Head of caudate nucleus (tissue), 42 donors: Measurements from ENCODE around the gene ADAT3.

Experiments used
- DNase-seq, 42 donors: peaks; one replicate each; pipeline versions ENCODE4 v3.0.0 to v3.0.0-alpha.2; 2020 to 2021; ENCODE audit warnings: mixed read lengths in 7 of 42
- intact Hi-C: fragments of 100-400 bp; cut with DNase I; formaldehyde crosslinking; loops from one replicate; pipeline ENCODE4 v1.15.0; 2022

ADAT3 gene

DNA sequence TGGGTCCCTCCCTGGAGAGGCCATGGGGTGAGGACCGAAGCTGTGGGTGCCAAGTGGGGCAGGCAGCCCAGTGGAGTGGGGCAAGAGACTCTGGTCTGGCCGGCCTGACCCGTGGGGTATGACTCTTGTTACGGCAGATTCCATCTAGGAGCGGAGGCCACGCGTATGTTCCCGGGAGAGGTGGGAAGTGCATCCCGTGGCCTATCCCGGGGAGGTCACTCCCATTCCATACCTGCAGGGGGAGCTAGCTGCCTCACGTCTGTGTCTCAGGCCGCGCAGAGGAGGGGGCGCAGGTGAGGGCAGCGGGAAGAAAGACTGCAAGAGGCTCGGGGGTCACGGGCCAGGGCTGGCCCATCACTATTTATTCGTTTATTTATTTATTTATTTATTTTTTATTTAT is 40.7 kb downstream of the ADAT3 start:
- DNase-seq, result peak in 27 of 42 donors; percentile 20 to 77 (median 51)
- intact Hi-C loops, result no loop called here

DNA sequence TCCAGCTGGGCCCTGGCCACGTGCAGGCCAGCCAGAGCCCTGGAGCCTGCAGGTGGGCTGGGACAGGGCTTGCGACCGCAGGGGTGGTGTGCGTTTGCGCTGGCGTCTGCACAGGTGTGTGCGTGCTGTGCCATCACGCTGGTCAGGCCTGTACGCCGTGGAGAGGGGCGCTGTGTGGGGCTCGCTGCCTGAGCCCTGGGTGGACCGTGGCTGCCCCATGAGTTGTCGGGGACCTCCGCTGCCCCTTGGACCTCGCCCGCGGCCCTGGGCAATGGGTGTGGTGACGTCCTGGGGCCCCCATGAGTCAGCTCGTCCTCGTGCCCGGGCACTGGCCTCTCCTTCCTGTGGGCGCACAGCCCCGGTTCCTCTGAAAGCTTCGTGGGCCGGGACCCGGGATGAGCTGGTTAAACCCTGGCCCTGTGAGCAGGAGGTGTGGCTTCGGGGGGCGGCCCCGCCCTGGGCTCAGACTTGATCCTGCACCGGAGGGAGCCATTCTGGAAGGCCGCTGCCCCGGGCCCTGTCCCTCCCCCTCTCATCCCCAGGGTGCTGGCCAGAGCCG is 42.5 kb downstream of the ADAT3 start:
- intact Hi-C loops, result no loop called here
- no peak for DNase-seq

DNA sequence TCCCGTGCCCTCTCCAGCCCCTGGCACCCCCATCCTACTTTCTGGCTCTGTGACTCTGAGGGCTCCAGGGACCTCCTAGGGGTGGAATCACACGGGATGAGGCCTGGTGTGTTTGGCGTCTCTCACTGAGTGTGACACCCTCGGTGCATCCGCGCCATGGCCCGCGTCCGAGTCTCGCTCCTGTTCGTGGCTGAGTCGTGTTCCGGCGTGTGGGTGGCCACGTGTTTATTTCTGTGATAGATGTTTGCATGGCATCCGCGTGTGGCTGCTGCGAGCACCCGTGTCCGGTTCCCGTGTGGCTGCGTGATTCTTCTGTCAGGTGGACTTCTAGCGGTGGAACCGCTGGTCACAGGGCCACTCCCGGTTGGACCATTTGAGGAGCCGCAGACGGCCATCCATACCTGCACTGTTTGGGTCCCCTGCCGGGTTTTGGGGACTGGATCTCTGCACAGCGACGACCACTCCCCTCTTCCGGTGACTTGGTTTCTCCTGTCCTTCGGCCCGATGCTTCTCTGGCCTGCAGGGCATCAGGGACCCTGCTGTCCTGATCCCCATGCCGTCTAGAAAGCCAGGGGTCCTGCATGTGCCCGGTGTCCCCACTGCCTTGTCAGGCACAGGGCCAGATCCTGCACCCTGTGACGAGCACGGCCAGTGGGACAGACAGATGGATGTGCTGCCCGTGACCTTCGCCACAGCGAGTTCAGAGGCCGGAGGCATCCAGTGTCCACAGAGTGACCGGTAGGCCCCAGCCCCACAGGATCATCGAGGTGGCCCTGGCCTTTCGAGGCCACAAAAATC is 44.3 kb downstream of the ADAT3 start:
- intact Hi-C loops, result loop anchor here (10.0 kb wide), 1 partner anchor 65 kb away; the partner anchor contains the start of gene BTBD2
- no peak for DNase-seq

DNA sequence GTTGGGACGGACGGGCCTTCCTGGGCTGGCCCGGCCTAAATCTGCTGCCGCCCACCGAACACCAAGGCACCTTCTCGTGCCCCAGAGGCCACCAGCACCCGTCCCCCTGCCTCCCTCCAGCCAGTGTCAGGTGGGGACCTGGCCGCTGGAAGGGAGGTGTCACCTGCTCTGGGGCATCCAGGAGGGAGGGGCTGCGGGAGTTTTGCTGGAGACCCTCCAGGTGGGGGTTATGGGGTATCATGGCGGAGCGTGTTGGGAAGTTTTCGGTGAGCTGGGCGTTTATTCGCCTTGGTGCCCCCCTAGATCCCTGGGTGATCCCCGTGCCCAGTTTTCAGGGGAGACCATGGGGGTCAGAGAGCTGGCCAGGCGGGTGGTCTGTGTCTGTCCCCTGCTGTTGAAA is 45.4 kb downstream of the ADAT3 start:
- DNase-seq, result no peak
- intact Hi-C loops, result loop anchor here (10.0 kb wide), 1 partner anchor 64 kb away; the partner anchor contains the start of gene BTBD2

DNA sequence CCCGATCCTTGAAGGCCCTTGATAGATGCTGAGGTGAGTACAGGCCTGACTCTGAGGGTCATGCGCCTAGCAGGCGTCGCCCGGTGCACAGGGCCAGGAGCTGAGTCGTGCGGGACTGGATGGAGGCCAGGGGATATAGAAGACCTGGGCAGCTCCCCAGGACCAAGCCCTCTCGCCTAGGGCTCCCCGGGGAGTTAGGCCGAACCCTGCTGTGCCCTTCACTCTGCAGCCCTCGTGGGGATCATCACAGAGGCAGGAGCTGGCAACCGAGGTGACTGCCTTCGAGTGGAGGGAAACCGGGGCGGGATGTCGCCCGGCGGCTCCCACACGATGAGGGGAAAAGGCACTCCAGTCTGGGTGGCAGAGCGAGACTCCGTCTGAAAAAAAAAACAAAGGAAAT is 47.4 kb downstream of the ADAT3 start:
- intact Hi-C loops, result loop anchor here (10.0 kb wide), 1 partner anchor 62 kb away; the partner anchor contains the start of gene BTBD2
- no peak for DNase-seq

DNA sequence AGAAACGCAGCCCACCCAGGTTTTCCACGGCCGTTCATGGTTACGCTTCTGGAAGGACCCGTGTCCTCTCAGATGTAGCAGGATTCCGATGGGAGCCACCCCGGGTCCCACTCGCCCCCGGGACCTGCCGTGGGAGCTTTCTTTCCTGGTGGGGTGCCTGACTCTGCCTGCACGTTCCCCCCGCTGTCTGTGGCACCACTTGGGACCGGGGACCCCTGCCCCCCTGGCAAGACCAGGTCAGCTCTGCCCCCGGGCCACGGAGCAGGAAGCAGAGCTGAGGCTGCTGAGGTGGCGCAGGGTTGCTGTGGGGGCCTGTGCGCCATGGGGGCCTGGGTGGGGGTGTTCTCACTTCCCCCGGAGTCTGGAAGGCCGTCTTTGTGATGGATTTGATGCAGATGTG is 47.8 kb downstream of the ADAT3 start:
- no peak for DNase-seq
- intact Hi-C loops, result loop anchor here (10.0 kb wide), 1 partner anchor 62 kb away; the partner anchor contains the start of gene BTBD2

DNA sequence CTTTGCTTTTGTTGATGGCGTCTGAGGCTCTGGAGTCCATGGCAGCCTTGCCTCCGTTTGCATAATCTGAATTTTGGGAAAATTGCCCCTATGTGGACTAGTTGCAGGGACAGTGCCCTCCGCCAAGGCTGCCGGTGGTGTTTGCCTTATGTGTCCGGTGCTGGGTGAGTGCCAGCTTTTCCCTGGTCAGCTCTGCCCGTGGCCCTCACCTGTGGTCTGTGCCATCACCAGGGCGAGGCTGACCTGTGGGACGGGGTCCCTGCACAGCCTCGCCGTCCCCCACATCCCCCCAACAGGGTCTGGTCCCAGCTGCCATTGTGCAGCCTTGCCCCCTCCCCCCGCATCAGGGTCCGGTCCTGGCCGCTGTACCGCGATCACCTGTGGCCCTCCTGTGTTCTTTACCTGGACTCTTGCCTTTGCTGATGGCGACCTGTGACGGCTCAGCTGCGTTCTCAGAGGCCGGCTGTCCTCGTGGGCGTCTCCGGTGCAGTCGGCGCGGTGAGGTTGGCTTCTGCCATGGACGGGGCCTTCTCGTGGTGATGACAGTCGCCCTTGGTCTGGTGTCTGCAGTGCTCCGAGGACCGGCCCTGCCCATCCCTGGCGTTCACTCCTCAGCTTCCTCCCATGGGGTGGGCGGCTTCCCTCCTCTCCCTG is 48.4 kb downstream of the ADAT3 start:
- no peak for DNase-seq
- intact Hi-C loops, result loop anchor here (10.0 kb wide), 1 partner anchor 61 kb away; the partner anchor contains the start of gene BTBD2

DNA sequence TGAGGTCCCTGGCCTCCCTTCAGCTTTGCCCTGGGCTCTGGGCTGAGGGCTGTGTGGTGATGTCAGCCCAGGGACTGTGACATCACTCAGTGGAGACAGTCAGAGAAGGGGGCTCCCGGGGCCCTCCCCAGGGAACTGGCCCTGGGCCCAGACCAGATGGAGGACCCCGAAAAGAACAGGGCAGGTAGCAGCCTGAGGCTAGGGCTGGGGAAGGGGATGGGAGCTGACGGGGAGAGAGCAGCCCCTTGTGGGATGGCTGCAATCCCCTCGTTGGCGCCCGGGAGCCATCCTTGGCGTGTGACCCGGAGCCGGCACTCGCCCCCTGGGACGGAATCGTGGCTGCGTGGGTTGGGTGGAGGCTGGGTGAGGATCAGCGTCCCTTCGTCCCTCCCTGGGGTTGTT is 49.3 kb downstream of the ADAT3 start:
- no peak for DNase-seq
- intact Hi-C loops, result loop anchor here (10.0 kb wide), 1 partner anchor 60 kb away; the partner anchor contains the start of gene BTBD2

DNA sequence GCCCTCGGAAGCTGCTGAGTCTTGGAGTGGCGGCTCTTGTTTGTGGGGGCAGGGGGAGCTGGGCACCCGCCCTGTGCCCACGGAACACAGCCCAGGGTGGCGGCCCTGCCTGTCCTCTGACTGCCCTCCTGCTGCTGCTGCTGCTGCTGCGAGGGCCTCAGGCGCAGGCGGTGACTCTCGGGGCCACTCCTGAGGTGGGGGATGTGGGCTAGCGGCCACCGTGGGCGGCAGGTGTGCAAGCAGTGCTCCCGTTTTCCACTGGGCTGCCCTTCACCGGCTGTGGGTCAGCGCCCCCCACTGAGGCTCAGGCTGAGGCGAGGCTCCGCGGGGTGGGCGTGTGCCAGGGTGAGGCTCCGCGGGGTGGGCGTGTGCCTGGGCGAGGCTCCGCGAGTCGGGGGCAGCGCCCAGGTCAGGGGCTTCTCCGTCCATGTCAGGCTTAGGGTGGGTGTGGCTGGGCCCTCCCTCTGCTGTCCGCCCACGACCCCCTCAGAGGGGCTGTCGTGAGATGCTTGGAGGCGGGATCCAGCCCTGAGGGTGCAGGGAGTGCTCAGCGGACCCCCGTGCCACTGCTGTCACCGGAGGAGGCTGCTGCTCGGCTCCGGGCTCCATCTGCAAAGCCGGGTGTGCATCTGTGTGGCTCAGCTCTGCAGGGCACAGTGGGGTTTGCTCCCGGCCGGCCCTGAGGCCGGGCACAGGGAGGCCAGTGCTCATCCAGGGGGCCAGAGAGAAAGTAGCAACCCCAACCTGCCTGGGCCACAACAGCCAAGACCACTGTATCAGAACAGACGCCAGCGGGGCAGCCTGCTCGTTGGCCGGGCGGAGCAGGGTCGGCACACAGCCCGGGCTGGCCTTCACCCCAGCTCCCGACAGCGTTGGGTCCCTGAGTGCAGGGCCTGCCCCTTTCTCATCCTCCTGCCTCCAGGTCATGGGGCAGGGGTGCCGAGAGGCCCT is 50.2 kb downstream of the ADAT3 start:
- intact Hi-C loops, result loop anchor here (10.0 kb wide), 1 partner anchor 59 kb away; the partner anchor contains the start of gene BTBD2
- DNase-seq, result peak in 15 of 42 donors; percentile 25 to 63 (median 41)

DNA sequence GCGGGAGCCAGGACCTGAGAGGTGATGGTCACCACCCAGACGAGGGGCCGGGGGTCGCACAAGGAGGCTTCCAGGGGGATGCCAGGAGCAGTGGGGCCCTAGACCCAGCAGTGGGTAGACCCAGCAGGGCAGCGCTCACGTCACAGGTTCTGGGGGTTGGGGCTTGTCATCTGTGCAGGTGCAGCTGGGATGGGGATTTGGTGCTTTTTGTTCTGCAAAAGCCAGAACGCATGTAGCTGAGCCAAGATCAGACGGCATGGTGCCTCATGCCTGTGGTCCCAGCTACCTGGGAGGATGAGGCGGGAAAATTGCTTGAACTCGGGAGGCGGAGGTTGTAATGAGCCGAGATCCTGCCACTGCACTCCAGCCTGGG is 50.9 kb downstream of the ADAT3 start:
- DNase-seq, result peak in 6 of 42 donors; percentile 14 to 49 (median 38)
- intact Hi-C loops, result loop anchor here (10.0 kb wide), 1 partner anchor 59 kb away; the partner anchor contains the start of gene BTBD2

DNA sequence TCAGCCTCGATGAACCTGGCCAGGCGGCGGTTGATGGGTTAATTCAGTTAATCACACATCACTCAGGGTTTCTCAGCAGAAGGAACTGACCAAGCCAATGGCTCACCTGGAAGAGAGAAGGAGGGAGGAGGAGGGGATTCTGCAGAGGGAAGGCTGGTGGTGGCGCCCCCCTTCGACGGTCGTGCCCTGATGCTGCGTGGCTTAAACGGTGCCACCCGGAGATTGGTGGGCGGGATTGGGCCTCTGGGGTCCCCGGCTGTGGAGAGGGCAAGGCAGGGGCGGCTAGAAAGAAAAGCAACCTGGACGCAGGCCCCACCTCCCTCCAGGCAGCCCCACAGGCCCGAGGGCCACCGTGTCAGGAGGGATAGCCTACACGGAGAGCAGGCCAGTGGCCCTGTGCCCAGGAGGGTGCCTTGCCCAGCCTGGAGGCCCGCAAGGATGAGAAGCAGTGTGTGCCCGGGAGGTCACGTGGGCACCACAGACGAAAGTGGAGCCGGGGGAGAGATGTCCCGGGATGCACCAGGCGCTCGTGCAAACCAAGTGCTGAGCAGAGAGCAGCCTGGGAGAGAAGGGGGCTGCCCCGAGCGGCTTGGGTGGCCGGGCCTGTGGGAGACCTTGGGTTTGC is 51.8 kb downstream of the ADAT3 start:
- intact Hi-C loops, result loop anchor here (10.0 kb wide), 1 partner anchor 58 kb away; the partner anchor contains the start of gene BTBD2

DNA sequence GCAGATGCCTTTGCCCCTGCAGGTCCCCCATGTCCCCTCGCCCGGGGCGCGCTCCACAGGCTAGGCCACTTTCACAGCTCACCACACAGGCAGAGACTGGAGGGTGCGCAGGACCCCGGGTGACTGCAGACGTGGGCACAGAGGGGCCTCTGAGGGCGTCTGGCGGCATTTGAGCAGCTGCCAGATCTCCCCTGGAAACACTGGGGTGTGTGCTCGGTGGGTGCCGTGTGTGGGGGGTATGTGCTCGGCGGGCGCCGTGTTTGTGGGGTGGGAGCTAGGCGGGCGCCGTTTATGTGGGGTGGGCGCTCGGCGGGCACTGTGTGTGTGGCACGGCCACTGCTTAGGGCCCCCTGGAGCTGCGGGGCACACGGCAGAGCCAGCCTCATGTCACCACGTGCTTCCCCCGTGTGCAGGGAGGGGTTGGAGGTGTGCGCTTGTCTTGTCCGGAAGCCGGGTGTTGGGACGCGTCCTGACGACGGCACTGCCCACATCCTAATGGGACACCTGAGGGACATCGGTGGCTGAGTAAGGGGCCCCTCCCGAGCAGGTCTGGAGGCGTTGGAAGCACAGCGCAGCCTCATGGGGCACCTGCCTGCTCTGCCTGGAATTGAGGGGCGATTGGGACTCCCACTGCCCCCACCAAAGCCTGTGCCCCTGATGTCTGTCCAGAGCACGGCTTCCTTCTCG is 52.5 kb downstream of the ADAT3 start:
- no peak for DNase-seq
- intact Hi-C loops, result loop anchor here (10.0 kb wide), 1 partner anchor 57 kb away; the partner anchor contains the start of gene BTBD2

More for the DNA sequence above, 51.8 kb downstream of the ADAT3 start:
- peak; percentile 72 to 95 (median 89) for DNase-seq

DNA sequence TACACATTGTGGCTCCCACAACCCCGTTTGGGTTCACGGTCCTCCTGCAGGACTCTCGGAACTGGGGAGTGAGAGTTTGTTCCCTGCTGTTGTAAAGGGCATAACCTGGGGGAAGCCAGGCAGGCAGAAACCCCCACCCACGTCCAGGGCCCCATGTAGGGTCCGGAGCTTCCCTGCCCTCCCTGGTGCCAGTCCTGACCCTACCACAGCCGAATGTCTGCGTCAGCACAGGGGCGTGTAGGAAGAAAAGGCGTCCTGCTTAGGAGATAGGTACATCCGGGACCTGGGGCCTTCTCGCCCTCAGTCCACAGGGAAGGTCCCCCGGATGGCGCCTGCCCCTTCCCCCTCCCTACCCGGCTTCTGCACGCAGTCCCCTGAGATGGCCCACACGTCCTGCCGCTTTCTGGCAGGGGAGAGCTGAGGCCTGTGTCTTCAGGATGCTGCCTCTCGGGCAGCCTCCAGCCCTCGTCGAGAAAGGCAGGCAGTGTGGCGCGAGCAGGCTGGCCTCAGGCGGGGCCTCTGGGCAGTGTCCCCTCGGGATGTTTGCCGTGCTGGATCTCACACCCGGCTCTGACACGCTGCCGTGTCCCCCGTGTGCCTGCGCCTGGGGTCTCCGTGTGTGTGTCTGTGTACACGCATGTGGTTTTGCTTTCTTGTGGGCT is 54.9 kb downstream of the ADAT3 start:
- DNase-seq, result no peak

DNA sequence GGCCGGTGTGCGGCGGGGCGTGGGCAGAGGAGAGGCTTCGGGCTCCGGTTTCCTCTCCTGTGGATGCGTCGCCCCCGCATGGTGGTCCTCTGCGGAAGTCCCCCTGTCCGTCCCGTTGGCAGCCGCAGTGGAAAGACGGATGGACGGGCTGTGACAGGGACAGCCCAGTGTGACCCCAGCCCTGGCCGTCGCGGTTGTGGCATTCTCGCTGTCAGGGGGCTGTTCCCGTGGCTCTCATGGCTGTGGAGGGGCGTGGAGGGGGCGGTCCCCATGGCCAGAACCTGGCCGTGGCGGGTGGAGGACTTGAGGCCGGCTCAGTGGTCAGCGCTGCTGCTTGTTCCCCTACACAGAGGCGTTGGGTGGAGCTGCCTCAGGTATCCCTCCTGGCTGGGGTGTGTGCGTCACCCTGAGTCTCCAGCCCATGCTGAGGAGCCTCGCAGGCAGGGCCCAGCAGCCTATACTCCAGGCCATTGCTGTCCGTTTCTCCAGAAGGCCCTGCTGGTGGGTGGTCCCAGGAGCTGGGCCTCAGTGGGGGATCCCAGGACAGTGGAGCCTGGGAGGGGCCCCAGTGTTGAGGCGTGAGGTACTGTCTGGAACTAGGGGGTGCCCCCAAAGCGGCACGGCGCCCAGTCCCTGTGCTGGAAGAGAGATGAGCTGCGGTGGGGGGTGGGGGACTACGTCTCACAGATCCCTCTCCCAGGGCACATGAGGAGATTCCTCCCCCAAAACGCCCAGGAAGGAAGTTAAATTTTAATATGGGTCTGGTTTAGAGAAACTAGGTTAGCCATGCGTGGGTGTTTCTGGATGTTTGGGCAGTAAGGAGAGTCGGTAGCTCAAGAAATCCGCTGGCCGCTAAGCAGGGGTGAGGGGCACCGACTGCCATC is 56.0 kb downstream of the ADAT3 start:
- intact Hi-C loops, result no loop called here
- DNase-seq, result no peak

More for the DNA sequence above, 54.9 kb downstream of the ADAT3 start:
- intact Hi-C loops, result loop anchor here (10.0 kb wide), 1 partner anchor 55 kb away; the partner anchor contains the start of gene BTBD2

DNA sequence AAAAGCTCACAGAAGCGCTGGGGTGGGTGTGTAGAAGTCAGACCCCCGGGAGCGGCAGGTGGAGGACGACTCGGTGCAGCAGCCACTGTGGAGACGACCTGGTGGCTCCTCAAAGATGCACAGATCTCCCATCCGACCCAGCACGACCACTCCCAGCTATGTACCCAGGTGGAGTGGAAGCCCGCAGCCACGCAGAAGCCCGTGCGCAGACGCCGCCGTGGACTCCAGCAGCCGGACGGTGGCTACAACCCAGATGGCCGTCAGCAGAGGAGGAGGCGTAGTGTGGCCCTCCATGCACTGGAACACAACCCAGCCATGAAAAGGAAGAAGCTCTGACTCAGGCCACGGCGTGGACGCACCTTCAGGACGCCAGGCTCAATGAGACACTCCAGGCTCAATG is 57.5 kb downstream of the ADAT3 start:
- intact Hi-C loops, result no loop called here
- DNase-seq, result no peak
